H1 (cell line): ENCODE results near the gene OTOF.

Experiments used
- CBX5 ChIP-seq: fragments of 300-800, 300-1000 bp; sonication (generic); IDR thresholded peaks from 2 replicates; pipeline ENCODE4 v1.7.1; 2016; ENCODE audit warnings: antibody characterized with exemption, low read length, low read depth
- POLR2A ChIP-seq, 2 experiments: IDR thresholded peaks; 1 replicate in 1 of 2; 2 replicates in 1 of 2; pipeline ENCODE4 v1.6.1; 2011; ENCODE audit warnings: low read depth in 2 of 2, low read length in 2 of 2, mild to moderate bottlenecking in 2 of 2; ENCODE audit errors: control extremely low read depth in 1 of 2
- POLR2AphosphoS5 ChIP-seq: IDR thresholded peaks from 2 replicates; pipeline ENCODE4 v1.6.1; 2011; ENCODE audit warnings: low read depth, low read length
- RFX5 ChIP-seq: IDR thresholded peaks from 2 replicates; pipeline ENCODE4 v1.6.1; 2011; ENCODE audit warnings: low read depth, low read length, improper control_type of control experiment, borderline replicate concordance
- TEAD4 ChIP-seq: IDR thresholded peaks from 2 replicates; pipeline ENCODE4 v1.6.1; 2012; ENCODE audit warnings: low read depth, low read length, inconsistent platforms, mixed read lengths
- TF ChIP-seq, protein P1 (sequence below), 3 experiments: IDR thresholded peaks; 1 replicate in 2 of 3; 2 replicates in 1 of 3; pipeline versions ENCODE4 v1.5.1 to v1.6.1; 2011; ENCODE audit warnings: low read length in 3 of 3, mild to moderate bottlenecking in 3 of 3, inconsistent platforms in 2 of 3, low read depth in 1 of 3, moderate library complexity in 1 of 3; ENCODE audit not compliant: insufficient read depth in 1 of 3; ENCODE audit errors: control extremely low read depth in 1 of 3

DNA sequence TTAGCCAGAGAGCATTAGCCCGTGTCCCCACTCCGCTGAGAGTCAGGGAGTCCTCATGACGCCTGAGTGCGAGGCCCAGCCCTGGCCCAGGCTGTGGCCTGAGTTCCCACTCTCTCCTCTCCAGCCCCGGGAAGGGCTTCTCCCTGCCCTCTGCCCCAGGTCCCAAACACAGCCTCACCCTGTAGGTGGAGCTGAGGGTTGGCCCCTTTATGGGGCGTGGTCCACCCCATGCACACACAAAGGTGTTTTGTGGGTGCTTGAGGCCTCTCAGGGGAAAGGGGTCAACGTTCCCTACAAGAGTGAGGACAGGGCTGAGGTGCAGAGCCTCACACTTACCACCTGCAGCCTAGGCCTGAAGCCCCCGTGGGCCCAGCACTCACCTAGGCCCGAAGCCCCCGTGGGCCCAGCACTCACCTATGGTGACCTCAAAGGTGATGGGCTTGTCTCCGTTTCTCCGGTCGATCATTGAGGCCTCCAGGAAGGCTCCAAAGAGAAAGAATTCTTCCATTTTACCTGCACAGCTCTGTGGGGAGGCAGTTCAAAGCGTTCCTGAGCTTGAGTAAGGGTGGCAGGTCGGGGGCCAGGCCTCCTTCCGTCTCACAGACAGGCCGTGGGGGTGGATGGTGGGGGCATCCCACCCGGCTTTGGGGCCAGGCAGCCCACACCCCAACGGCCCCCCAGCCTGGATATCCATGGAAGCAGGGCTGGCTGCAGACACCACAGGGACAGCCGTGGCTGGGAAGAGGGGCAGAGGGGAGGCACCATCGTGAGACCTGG lies 2.1 kb upstream of the OTOF start:
- TF ChIP-seq POLR2A (IDR thresholded peaks at IDR 0.05; ENCODE audit: control extremely low read depth in 1 of 2, low read depth in 2 of 2, low read length in 2 of 2) = no peak
- TF ChIP-seq POLR2AphosphoS5 = no peak
- TF ChIP-seq, protein P1, sequence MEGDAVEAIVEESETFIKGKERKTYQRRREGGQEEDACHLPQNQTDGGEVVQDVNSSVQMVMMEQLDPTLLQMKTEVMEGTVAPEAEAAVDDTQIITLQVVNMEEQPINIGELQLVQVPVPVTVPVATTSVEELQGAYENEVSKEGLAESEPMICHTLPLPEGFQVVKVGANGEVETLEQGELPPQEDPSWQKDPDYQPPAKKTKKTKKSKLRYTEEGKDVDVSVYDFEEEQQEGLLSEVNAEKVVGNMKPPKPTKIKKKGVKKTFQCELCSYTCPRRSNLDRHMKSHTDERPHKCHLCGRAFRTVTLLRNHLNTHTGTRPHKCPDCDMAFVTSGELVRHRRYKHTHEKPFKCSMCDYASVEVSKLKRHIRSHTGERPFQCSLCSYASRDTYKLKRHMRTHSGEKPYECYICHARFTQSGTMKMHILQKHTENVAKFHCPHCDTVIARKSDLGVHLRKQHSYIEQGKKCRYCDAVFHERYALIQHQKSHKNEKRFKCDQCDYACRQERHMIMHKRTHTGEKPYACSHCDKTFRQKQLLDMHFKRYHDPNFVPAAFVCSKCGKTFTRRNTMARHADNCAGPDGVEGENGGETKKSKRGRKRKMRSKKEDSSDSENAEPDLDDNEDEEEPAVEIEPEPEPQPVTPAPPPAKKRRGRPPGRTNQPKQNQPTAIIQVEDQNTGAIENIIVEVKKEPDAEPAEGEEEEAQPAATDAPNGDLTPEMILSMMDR (IDR thresholded peaks at IDR 0.05; ENCODE audit: control extremely low read depth in 1 of 3, insufficient read depth in 1 of 3, low read depth in 1 of 3, low read length in 3 of 3) = no peak
- TF ChIP-seq TEAD4 = no peak
- TF ChIP-seq RFX5 = no peak
- TF ChIP-seq CBX5 = no peak
